ENCODE results near the gene RASA3. TPM values are rescaled to one million over a fixed set of nuclear protein-coding genes. Genes with fewer than 3 reads are reported as not detected.
A peak's percentile ranks its signal among the peaks of the same experiment; 100 is the strongest.

RASA3 gene
- total and polyA plus RNA-seq, 2 of the 8 experiments (the other 6 are each of a cell fraction or from before 2014, with no cell fraction given) = 7.5 to 21.9 TPM

GRCh38 chr13:114059946-114060860, 72.2 kb downstream of the RASA3 start:
- Histone ChIP-seq H3K9ac (replicated peaks in 1 of 4; ENCODE audit: extremely low read depth in 1 of 4, low read depth in 3 of 4, low read length in 3 of 4) (no peak overlapping the region), H4K5ac (ENCODE audit: insufficient read length, low read depth, low read length) (no peak overlapping the region), H3K4me1 (replicated peaks in 1 of 4; ENCODE audit: control insufficient read depth in 3 of 4, insufficient read depth in 4 of 4, low read length in 3 of 4) (peaks cover 4 to 9% (median 8%) of the 10 kb centered on the region in 4 experiments), H3K36me3 (ENCODE audit: control insufficient read depth in 2 of 4, insufficient read depth in 4 of 4, low read length in 3 of 4) (no peaks in the 10 kb centered on the region; a peak in 1 of 8 replicates), H3K79me2 (ENCODE audit: control insufficient read depth in 1 of 2, insufficient read depth in 2 of 2, low read length in 2 of 2) (no peaks in the 10 kb centered on the region; a peak in 1 of 4 replicates), H3K4me3 (ENCODE audit: extremely low read depth in 1 of 4, insufficient read depth in 2 of 4, low read depth in 3 of 4, low read length in 4 of 4) (no peak overlapping the region), H3K14ac (ENCODE audit: insufficient read length) (no peak overlapping the region), H3K27ac (ENCODE audit: low read depth, low read length) (no peak overlapping the region), H3K56ac (replicated peaks; ENCODE audit: insufficient read length, low read depth, low read length) (no peak overlapping the region), H3K4me2 (ENCODE audit: insufficient read depth in 1 of 2, low read depth in 2 of 2, low read length in 2 of 2) (no peak overlapping the region), H2BK12ac (ENCODE audit: low read depth, low read length) (peak overlapping the region; percentile 80; the same call in 1 of the 2 replicates), H3K79me1 (ENCODE audit: low read depth, low read length) (peaks cover 11% of the 10 kb centered on the region), H2BK5ac (ENCODE audit: low read depth, low read length) (peak overlapping the region; percentile 44; the same call in 1 of the 2 replicates), H3K4ac (replicated peaks; ENCODE audit: insufficient read length, low read depth, low read length) (peak overlapping the region; percentile 44), H3K23ac (ENCODE audit: insufficient read length) (no peak overlapping the region), H4K8ac (ENCODE audit: extremely low read depth, insufficient read depth, low read length) (peak overlapping the region; percentile 82), H3K23me2 (ENCODE audit: low read depth, low read length) (no peaks in the 10 kb centered on the region), H4K20me1 (replicated peaks in 1 of 2; ENCODE audit: control insufficient read depth in 1 of 2, insufficient read depth in 2 of 2, low read length in 2 of 2) (peaks cover 0 to 3% of the 10 kb centered on the region in 2 experiments), H3K27me3 (replicated peaks in 1 of 4; ENCODE audit: control insufficient read depth in 3 of 4, extremely low read depth in 1 of 4, insufficient read depth in 3 of 4, low read length in 3 of 4) (no peaks in the 10 kb centered on the region), H2BK20ac (ENCODE audit: low read length) (no peak overlapping the region), H4K91ac (replicated peaks; ENCODE audit: insufficient read length, low read length) (peak overlapping the region; percentile 76), H2AK5ac (ENCODE audit: low read depth, low read length) (no peak overlapping the region), H3K18ac (ENCODE audit: extremely low read depth, low read length) (no peak overlapping the region; the same call in 1 of the 2 replicates), H2BK120ac (replicated peaks; ENCODE audit: low read depth, low read length) (no peak overlapping the region), H3K9me3 (ENCODE audit: insufficient read depth in 2 of 2, low read depth in 1 of 2, low read length in 1 of 2) (no peaks in the 10 kb centered on the region; a peak in 1 of 4 replicates), H2BK15ac (ENCODE audit: low read length) (no peak overlapping the region), H2AFZ (ENCODE audit: low read length) (no peak overlapping the region)
- DNase-seq (ENCODE audit: low read depth in 1 of 2, low spot score in 2 of 2) (no peak), FAIRE-seq (no peak)
- POLR2A ChIA-PET (ENCODE audit: partially characterized antibody) = interaction anchor here (1.2 kb wide), 1 partner anchor 9 kb away, joined by 3 read pairs; no protein-coding TSS in a partner anchor
- CTCF ChIA-PET (ENCODE audit: partially characterized antibody) = no interaction called here
- 89% methylated on average over 50 of the region's 53 CpGs; no CpG with 5 or more reads in 1 of the 2 experiments for WGBS, 2 experiments (ENCODE audit: extremely low coverage in 1 of 2, insufficient coverage in 1 of 2, insufficient read length in 1 of 2, insufficient replicate concordance in 2 of 2, low coverage in 1 of 2, low lambda C conversion rate in 2 of 2, missing lambda C conversion rate in 1 of 2)
- TF ChIP-seq EZH2 (IDR thresholded peaks at IDR 0.05; ENCODE audit: low read depth, low read length, severe bottlenecking) = no peak
